PC-3 (cell line): Measurements from ENCODE around the gene PIGW. TPM values are rescaled to one million over a fixed set of nuclear protein-coding genes. Genes with fewer than 3 reads are reported as not detected.

ENCODE experiments used
- ATAC-seq: fragments of 200-7000 bp; cut with Tn5 transposase; 2 replicates; pipeline ENCODE4 v1.9.1; 2020; ENCODE audit warnings: mild to moderate bottlenecking, moderate library complexity
- BruUV-seq: library from RNA; stranded (reverse); fragments of 400-500 nt; replicated peaks from 2 replicates; lab custom pipeline; 2021; lab: Mats Ljungman, UMichigan
- CTCF ChIA-PET: fragments of 300-600 bp; sonication (Branson Sonifier 250); formaldehyde crosslinking; loops from one replicate; lab custom pipeline; 2022; ENCODE audit warnings: antibody characterized with exemption; lab: Charles Lee
- POLR2A ChIA-PET: fragments of 300-600 bp; sonication (Branson Sonifier 250); formaldehyde crosslinking; loops from one replicate; lab custom pipeline; 2022; ENCODE audit warnings: antibody characterized with exemption; ENCODE audit not compliant: unreplicated experiment; lab: Charles Lee
- DNase-seq: peaks from one replicate; pipeline ENCODE4 v3.0.0-alpha.2; 2015
- H2AFZ ChIP-seq: fragments of 300-600 bp; sonication (generic); 2 replicates; pipeline ENCODE4 v1.6.0; 2016; ENCODE audit warnings: antibody characterized with exemption, low read length
- H3F3A ChIP-seq: fragments of 300-600 bp; sonication (generic); one replicate; pipeline ENCODE4 v1.6.0; 2017; ENCODE audit warnings: antibody characterized with exemption, low read length, control low read depth, mild to moderate bottlenecking; ENCODE audit not compliant: unreplicated experiment
- H3K27ac ChIP-seq: fragments of 300-600 bp; sonication (generic); 2 replicates; pipeline ENCODE4 v1.5.1; 2016; ENCODE audit warnings: mild to moderate bottlenecking, low read length
- H3K27me3 ChIP-seq: fragments of 300-600 bp; sonication (generic); 2 replicates; pipeline ENCODE4 v1.6.1; 2016; ENCODE audit warnings: low read length, mixed read lengths
- H3K36me3 ChIP-seq: fragments of 300-600 bp; sonication (generic); 2 replicates; pipeline ENCODE4 v1.6.1; 2016; ENCODE audit warnings: low read depth, mixed run types, low read length, mixed read lengths
- H3K4me1 ChIP-seq: fragments of 300-600 bp; sonication (generic); 2 replicates; pipeline ENCODE4 v1.5.1; 2016; ENCODE audit warnings: low read length; ENCODE audit not compliant: insufficient read depth
- H3K4me2 ChIP-seq: fragments of 300-600 bp; sonication (generic); 2 replicates; pipeline ENCODE4 v1.6.0; 2016; ENCODE audit warnings: low read length
- H3K4me3 ChIP-seq: fragments of 300-600 bp; sonication (generic); 2 replicates; pipeline ENCODE4 v1.5.1; 2016; ENCODE audit warnings: mild to moderate bottlenecking, low read length, mixed read lengths
- H3K79me2 ChIP-seq: fragments of 300-600 bp; sonication (generic); 2 replicates; pipeline ENCODE4 v1.6.1; 2017; ENCODE audit warnings: low read length, mixed read lengths
- H3K9ac ChIP-seq: fragments of 300-600 bp; sonication (generic); 2 replicates; pipeline ENCODE4 v1.6.0; 2016; ENCODE audit warnings: mild to moderate bottlenecking, low read length
- H3K9me2 ChIP-seq: fragments of 300-600 bp; sonication (generic); replicated peaks from 2 replicates; pipeline ENCODE4 v1.6.1; 2016; ENCODE audit warnings: mixed run types, low read length, mixed read lengths
- H3K9me3 ChIP-seq: fragments of 300-600 bp; sonication (generic); 2 replicates; pipeline ENCODE4 v1.6.1; 2016; ENCODE audit warnings: low read length, mixed read lengths
- H4K20me1 ChIP-seq: fragments of 300-600 bp; sonication (generic); 2 replicates; pipeline ENCODE4 v1.6.1; 2016; ENCODE audit warnings: low read length, mixed read lengths
- EZH2 ChIP-seq: fragments of 300-600 bp; sonication (generic); IDR thresholded peaks from one replicate; pipeline ENCODE4 v1.6.1; 2017; ENCODE audit warnings: antibody characterized with exemption, mild to moderate bottlenecking, low read length; ENCODE audit not compliant: unreplicated experiment
- EZH2phosphoT487 ChIP-seq: fragments of 300-600 bp; sonication (generic); IDR thresholded peaks from 2 replicates; pipeline ENCODE4 v1.6.1; 2018; ENCODE audit warnings: mild to moderate bottlenecking, antibody characterized with exemption, low read length, borderline replicate concordance
- intact Hi-C: fragments of 100-400 bp; cut with micrococcal nuclease; formaldehyde crosslinking; loops from 2 replicates; pipeline ENCODE4 v1.9.0; 2023
- total RNA-seq: library from RNA; depleted of rRNA; stranded (reverse); fragments of >200 nt; gene quantifications from 2 replicates; pipeline ENCODE4 v1.2.3, GENCODE V29; 2014
- TF ChIP-seq, protein P1 (sequence below): fragments of 300-600 bp; sonication (generic); conservative IDR thresholded peaks from 2 replicates; pipeline ENCODE4 v1.5.1; 2017; ENCODE audit warnings: antibody characterized with exemption, low read depth, mild to moderate bottlenecking, low read length

The PIGW gene
- total RNA-seq, 1 experiment from 2014 or later, result 8.0 TPM

DNA sequence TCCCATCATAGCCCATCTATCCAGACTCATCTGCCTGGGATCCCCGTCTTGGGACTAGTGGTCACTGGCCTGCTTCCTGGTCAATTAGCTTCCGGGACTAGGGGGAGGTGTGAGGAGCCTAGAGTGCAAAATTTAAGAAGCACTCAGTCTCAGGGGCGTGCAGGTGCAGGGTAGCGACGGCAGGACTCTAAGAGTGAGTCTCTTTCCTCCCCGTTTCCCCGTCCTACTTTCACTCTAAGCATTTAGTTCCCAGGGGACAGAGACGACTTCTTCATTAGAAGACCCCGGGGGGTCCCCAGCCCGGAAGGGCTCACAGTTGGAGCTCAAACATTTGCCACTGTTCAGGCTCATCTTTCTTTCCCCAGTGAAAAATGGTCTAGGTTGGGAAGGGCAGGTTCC, 49.0 kb upstream of the PIGW start:
- Histone ChIP-seq H3K9me2 (no peaks in the 10 kb centered on the region), H2AFZ (peak overlapping the region; percentile 85), H3K9ac (peak overlapping the region; percentile 76; the same call in 1 of the 2 replicates), H3K9me3 (no peaks in the 10 kb centered on the region), H3K27me3 (peaks cover 8% of the 10 kb centered on the region; the same call in 1 of the 2 replicates), H3K79me2 (peaks cover 40% of the 10 kb centered on the region), H3K4me3 (peak overlapping the region; percentile 93), H4K20me1 (no peaks in the 10 kb centered on the region), H3K27ac (no peak overlapping the region), H3K4me1 (no peaks in the 10 kb centered on the region; the same call in 1 of the 2 replicates), H3K36me3 (peaks cover 8% of the 10 kb centered on the region), H3F3A (no peaks in the 10 kb centered on the region), H3K4me2 (peak overlapping the region; percentile 97)
- TF ChIP-seq EZH2, result no peak
- TF ChIP-seq, protein P1, sequence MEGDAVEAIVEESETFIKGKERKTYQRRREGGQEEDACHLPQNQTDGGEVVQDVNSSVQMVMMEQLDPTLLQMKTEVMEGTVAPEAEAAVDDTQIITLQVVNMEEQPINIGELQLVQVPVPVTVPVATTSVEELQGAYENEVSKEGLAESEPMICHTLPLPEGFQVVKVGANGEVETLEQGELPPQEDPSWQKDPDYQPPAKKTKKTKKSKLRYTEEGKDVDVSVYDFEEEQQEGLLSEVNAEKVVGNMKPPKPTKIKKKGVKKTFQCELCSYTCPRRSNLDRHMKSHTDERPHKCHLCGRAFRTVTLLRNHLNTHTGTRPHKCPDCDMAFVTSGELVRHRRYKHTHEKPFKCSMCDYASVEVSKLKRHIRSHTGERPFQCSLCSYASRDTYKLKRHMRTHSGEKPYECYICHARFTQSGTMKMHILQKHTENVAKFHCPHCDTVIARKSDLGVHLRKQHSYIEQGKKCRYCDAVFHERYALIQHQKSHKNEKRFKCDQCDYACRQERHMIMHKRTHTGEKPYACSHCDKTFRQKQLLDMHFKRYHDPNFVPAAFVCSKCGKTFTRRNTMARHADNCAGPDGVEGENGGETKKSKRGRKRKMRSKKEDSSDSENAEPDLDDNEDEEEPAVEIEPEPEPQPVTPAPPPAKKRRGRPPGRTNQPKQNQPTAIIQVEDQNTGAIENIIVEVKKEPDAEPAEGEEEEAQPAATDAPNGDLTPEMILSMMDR, result no peak
- no peak for TF ChIP-seq EZH2phosphoT487
- POLR2A ChIA-PET, result interaction anchor here (0.6 kb wide), 1 partner anchor 536 kb away, joined by 3 read pairs; no protein-coding TSS in a partner anchor
- ATAC-seq, result no peak
- DNase-seq, result no peak
- CTCF ChIA-PET, result no interaction called here
- intact Hi-C loops, result no loop called here
- TSS peak; percentile 87 for BruUV-seq

DNA sequence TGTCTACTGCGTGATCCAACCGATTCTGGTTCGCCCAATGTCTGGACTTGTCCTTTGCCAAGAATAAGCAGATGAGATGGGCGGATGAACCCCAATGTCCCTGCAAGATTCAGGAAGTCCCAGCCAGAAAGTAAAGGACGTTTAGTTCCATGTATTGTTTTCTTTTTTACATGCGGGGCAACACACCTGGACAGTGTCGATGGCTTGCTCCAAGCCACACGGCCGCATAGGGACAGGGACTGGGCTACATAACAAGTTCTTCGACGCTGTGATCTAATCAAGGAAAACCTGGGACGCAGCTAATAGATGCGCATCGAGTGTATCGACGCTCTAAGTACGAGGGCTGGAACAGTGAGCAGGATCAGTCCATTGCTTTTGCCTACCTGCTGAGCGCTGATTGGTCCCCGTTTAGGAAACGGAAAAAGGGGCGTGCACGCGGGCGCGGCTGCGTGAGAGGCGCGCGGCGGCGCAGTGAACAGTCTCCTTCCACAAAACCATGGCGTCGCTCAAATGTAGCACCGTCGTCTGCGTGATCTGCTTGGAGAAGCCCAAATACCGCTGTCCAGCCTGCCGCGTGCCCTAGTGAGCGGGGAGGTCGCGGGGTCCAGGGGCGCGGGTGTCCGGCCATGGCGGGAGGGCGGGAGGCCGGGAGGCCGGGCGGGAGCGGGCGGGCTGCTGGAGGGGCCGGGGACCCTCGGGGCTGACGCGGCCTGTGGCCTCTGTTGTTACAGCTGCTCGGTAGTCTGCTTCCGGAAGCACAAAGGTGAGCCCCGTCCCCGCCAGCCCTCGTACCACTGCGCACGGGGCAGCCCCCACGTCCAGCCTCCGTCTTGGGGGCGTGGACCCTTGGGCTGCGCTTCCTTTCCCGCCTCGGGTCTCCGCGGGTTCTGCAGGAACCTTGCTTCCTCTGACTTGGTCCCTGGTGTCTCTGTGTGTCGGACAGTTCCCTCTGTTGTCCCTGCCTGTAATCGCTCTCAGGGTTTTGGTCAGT, 48.3 kb upstream of the PIGW start, which contains the start of gene ZNHIT3:
Gene ZNHIT3 (plus strand): TSS at position 478 of the 991 bp plus-strand sequence. CDS start 19 bp downstream, at position 497.
- H3K9me3 ChIP-seq, result no peaks in the 10 kb centered on the region
- CTCF ChIA-PET, result no interaction called here
- peak; percentile 86 for DNase-seq
- no peaks in the 10 kb centered on the region; the same call in 1 of the 2 replicates for H3K4me1 ChIP-seq
- peaks cover 47% of the 10 kb centered on the region for H3K79me2 ChIP-seq
- POLR2A ChIA-PET, result interaction anchor here (0.6 kb wide), 1 partner anchor 535 kb away, joined by 3 read pairs; no protein-coding TSS in a partner anchor
- no TSS peak for BruUV-seq
- H3K27me3 ChIP-seq, result peaks cover 8% of the 10 kb centered on the region; the same call in 1 of the 2 replicates
- no peaks in the 10 kb centered on the region for H4K20me1 ChIP-seq
- no peaks in the 10 kb centered on the region for H3F3A ChIP-seq
- no peak within 1 kb of the TSS for H3K27ac ChIP-seq
- peak within 1 kb of the TSS; percentile 97 for H3K4me2 ChIP-seq
- TF ChIP-seq EZH2phosphoT487 (no peak), EZH2 (no peak)
- TF ChIP-seq, protein P1, result no peak
- H3K36me3 ChIP-seq, result peaks cover 8% of the 10 kb centered on the region
- ATAC-seq, result peak; percentile 94
- H3K4me3 ChIP-seq, result peak within 1 kb of the TSS; percentile 93
- peak within 1 kb of the TSS; percentile 76 for H3K9ac ChIP-seq
- intact Hi-C loops, result no loop called here
- no peaks in the 10 kb centered on the region for H3K9me2 ChIP-seq
- H2AFZ ChIP-seq, result peak within 1 kb of the TSS; percentile 85
